GM12878 (cell line): Measurements from ENCODE around the gene ADARB1. TPM values are rescaled to one million over a fixed set of nuclear protein-coding genes. Genes with fewer than 3 reads are reported as not detected.

Experiments used
- ATAC-seq: fragments of 200-7000 bp; cut with Tn5 transposase; 3 replicates; pipeline ENCODE4 v1.9.1; 2020; ENCODE audit warnings: mild to moderate bottlenecking, moderate library complexity
- BruUV-seq: library from RNA; stranded (reverse); fragments of 400-500 nt; replicated peaks from 2 replicates; lab custom pipeline; 2021; lab: Mats Ljungman, UMichigan
- CTCF ChIA-PET: fragments of 300-600 bp; sonication (Branson Sonifier 250); formaldehyde crosslinking; extraction: SDS; loops from one replicate; lab custom pipeline; 2021; ENCODE audit warnings: inconsistent platforms; lab: Yijun Ruan, JAX
- POLR2A ChIA-PET: fragments of 350-600 bp; formaldehyde crosslinking; extraction: SDS; loops from one replicate; lab custom pipeline; 2021; ENCODE audit warnings: inconsistent platforms; lab: Charles Lee
- RAD21 ChIA-PET: fragments of 300-600 bp; sonication (Branson Sonifier 250); formaldehyde crosslinking; loops from one replicate; lab custom pipeline; 2023; ENCODE audit warnings: antibody characterized with exemption; ENCODE audit not compliant: unreplicated experiment; lab: Charles Lee
- SMC1A ChIA-PET: fragments of 300-600 bp; sonication (Branson Sonifier 250); formaldehyde crosslinking; loops from one replicate; lab custom pipeline; 2023; ENCODE audit not compliant: unreplicated experiment, uncharacterized antibody; lab: Charles Lee
- DNase-seq: peaks from one replicate; pipeline ENCODE4 v3.0.0-alpha.2; 2011; ENCODE audit warnings: low read depth, low spot score
- FAIRE-seq: peaks from 3 replicates; lab custom pipeline; 2011; peaks lifted over from hg19 to GRCh38; lab: Jason Lieb, UNC
- H2AFZ ChIP-seq: 2 replicates; pipeline ENCODE4 v1.6.0; 2011; ENCODE audit warnings: low read depth, low read length, control low read depth; ENCODE audit not compliant: control insufficient read depth
- H3K27ac ChIP-seq: 2 replicates; pipeline ENCODE4 v1.5.1; 2011; ENCODE audit warnings: control low read depth; ENCODE audit not compliant: control insufficient read depth, insufficient read depth
- H3K27me3 ChIP-seq, 2 experiments: replicated peaks in 1 of 2; 2 replicates each; pipeline versions ENCODE4 v1.6.0 to v1.6.1; 2011; ENCODE audit warnings: low read length in 1 of 2; ENCODE audit not compliant: control insufficient read depth in 2 of 2, insufficient read depth in 2 of 2
- H3K36me3 ChIP-seq, 2 experiments: 2 replicates each; pipeline ENCODE4 v1.5.1; 2011; ENCODE audit warnings: low read length in 1 of 2; ENCODE audit not compliant: control insufficient read depth in 2 of 2, insufficient read depth in 2 of 2
- H3K4me1 ChIP-seq: 2 replicates; pipeline ENCODE4 v1.6.1; 2011; ENCODE audit warnings: mild to moderate bottlenecking, low read length, moderate library complexity, mixed read lengths; ENCODE audit not compliant: control insufficient read depth, insufficient read depth
- H3K4me2 ChIP-seq: 2 replicates; pipeline ENCODE4 v1.6.0; 2011; ENCODE audit warnings: control low read depth; ENCODE audit not compliant: control insufficient read depth, insufficient read depth
- H3K4me3 ChIP-seq: fragments of 200-600 bp; sonication (generic); 2 replicates; pipeline ENCODE4 v1.5.1; 2016
- H3K79me2 ChIP-seq: 2 replicates; pipeline ENCODE4 v1.6.0; 2011; ENCODE audit warnings: low read length; ENCODE audit not compliant: control insufficient read depth, insufficient read depth
- H3K9ac ChIP-seq: 2 replicates; pipeline ENCODE4 v1.8.0; 2011; ENCODE audit warnings: low read length, control low read depth, mixed read lengths; ENCODE audit not compliant: control insufficient read depth, insufficient read depth
- H3K9me3 ChIP-seq: replicated peaks from 3 replicates; pipeline ENCODE4 v1.5.1; 2011; ENCODE audit warnings: mild to moderate bottlenecking, low read length; ENCODE audit not compliant: control insufficient read depth, insufficient read depth
- H4K20me1 ChIP-seq: 2 replicates; pipeline ENCODE4 v1.6.0; 2011; ENCODE audit not compliant: control insufficient read depth, insufficient read depth
- BRCA1 ChIP-seq: IDR thresholded peaks from 2 replicates; pipeline ENCODE4 v1.6.1; 2011; ENCODE audit warnings: low read depth, low read length, improper control_type of control experiment
- CREB1 ChIP-seq: IDR thresholded peaks from 2 replicates; pipeline ENCODE4 v1.6.1; 2012; ENCODE audit warnings: low read depth, mild to moderate bottlenecking, inconsistent platforms
- CREM ChIP-seq: IDR thresholded peaks from 2 replicates; pipeline ENCODE4 v1.6.1; 2014; ENCODE audit warnings: antibody characterized with exemption, low read depth
- DPF2 ChIP-seq: fragments of 450-650 bp; IDR thresholded peaks from 2 replicates; pipeline ENCODE4 v1.6.1; 2017; ENCODE audit warnings: mild to moderate bottlenecking
- FOXM1 ChIP-seq: IDR thresholded peaks from 2 replicates; pipeline ENCODE4 v1.6.1; 2012; ENCODE audit warnings: low read depth, mild to moderate bottlenecking, inconsistent platforms, low read length, moderate library complexity
- IRF3 ChIP-seq: fragments of 450-650 bp; IDR thresholded peaks from 2 replicates; pipeline ENCODE4 v1.6.1; 2014; ENCODE audit warnings: mild to moderate bottlenecking
- KDM1A ChIP-seq: fragments of 200-600 bp; sonication (generic); IDR thresholded peaks from 2 replicates; pipeline ENCODE4 v1.6.1; 2016; ENCODE audit warnings: borderline replicate concordance
- MAX ChIP-seq: IDR thresholded peaks from 2 replicates; pipeline ENCODE4 v1.6.1; 2012; ENCODE audit warnings: low read depth, low read length, improper control_type of control experiment
- NKRF ChIP-seq: fragments of 450-650 bp; conservative IDR thresholded peaks from 2 replicates; pipeline ENCODE4 v1.6.1; 2017; ENCODE audit warnings: mild to moderate bottlenecking, moderate library complexity
- RAD21 ChIP-seq: IDR thresholded peaks from 2 replicates; pipeline ENCODE4 v1.6.1; 2011; ENCODE audit warnings: mild to moderate bottlenecking, low read depth, low read length, moderate library complexity; ENCODE audit not compliant: insufficient read depth
- SIX5 ChIP-seq: IDR thresholded peaks from 2 replicates; pipeline ENCODE4 v1.6.1; 2011; ENCODE audit warnings: mild to moderate bottlenecking, low read depth, low read length, moderate library complexity; ENCODE audit not compliant: severe bottlenecking
- SREBF1 ChIP-seq: IDR thresholded peaks from 2 replicates; pipeline ENCODE4 v1.6.1; 2012; ENCODE audit warnings: mild to moderate bottlenecking, low read length
- STAT1 ChIP-seq: fragments of 450-650 bp; conservative IDR thresholded peaks from 2 replicates; pipeline ENCODE4 v1.6.1; 2014; ENCODE audit warnings: antibody characterized with exemption, mild to moderate bottlenecking
- TCF12 ChIP-seq: IDR thresholded peaks from 2 replicates; pipeline ENCODE4 v1.6.1; 2011; ENCODE audit warnings: low read depth, mild to moderate bottlenecking, low read length
- YBX1 ChIP-seq: fragments of 450-650 bp; IDR thresholded peaks from 2 replicates; pipeline ENCODE4 v1.6.1; 2016; ENCODE audit warnings: antibody characterized with exemption
- ZBED1 ChIP-seq: IDR thresholded peaks from 2 replicates; pipeline ENCODE4 v1.6.1; 2016; ENCODE audit warnings: borderline replicate concordance
- ZSCAN29 ChIP-seq: fragments of 450-650 bp; IDR thresholded peaks from 2 replicates; pipeline ENCODE4 v1.6.1; 2017; ENCODE audit warnings: mild to moderate bottlenecking, moderate library complexity
- ZZZ3 ChIP-seq: IDR thresholded peaks from 2 replicates; pipeline ENCODE4 v1.6.1; 2011; ENCODE audit warnings: low read depth; ENCODE audit not compliant: control insufficient read depth, insufficient read length
- WGBS: methylation state at CpG from one replicate; pipeline ENCODE4 v1.1.6; 2016; ENCODE audit warnings: low lambda C conversion rate; ENCODE audit not compliant: insufficient replicate concordance, insufficient coverage; ENCODE audit errors: missing lambda C conversion rate; 5-methylcytosine and 5-hydroxymethylcytosine counted together
- in situ Hi-C: fragments of 300-500 bp; cut with MboI; formaldehyde crosslinking; loops from 9 replicates; pipeline ENCODE4 v1.14.3; 2018; ENCODE audit warnings: mixed read lengths
- intact Hi-C: fragments of 100-400 bp; cut with micrococcal nuclease; formaldehyde crosslinking; loops from one replicate; pipeline ENCODE4 v1.14.2; 2022; ENCODE audit not compliant: unreplicated experiment
- polyA plus RNA-seq, 11 experiments: library from polyadenylated mRNA; depleted of rRNA in 4 of 11; unstranded in 6 of 11; stranded (reverse) in 5 of 11; fragments of >200 nt; fragmentation: Nextera tagmentation in 4 of 11; fragmentation: Illumina TruSeq in 1 of 11; extraction: Ambion mirVana in 4 of 11; extraction: Trizol in 1 of 11; gene quantifications; 1 replicate in 1 of 11; 2 replicates in 10 of 11; pipeline versions ENCODE4 v1.2.1 to v1.2.3, GENCODE V29; 2011 to 2016; ENCODE audit warnings: inconsistent platforms in 2 of 11, missing spikeins in 2 of 11, low read depth in 1 of 11
- total RNA-seq, 4 experiments: library from RNA; depleted of rRNA in 3 of 4; stranded (reverse); fragments of >200 nt in 3 of 4; fragmentation: Illumina TruSeq in 1 of 4; extraction: Trizol in 1 of 4; gene quantifications; 2 replicates each; pipeline versions ENCODE4 v1.2.1 to v1.2.3, GENCODE V29; 2013 to 2021

Gene ADARB1
- total and polyA plus RNA-seq, 10 of the 15 experiments (the other 5 are each of a cell fraction or from before 2014, with no cell fraction given) = 5.7 to 61.7 (median 25.3) TPM

GRCh38 chr21:45089964-45090363 lies 15.6 kb downstream of the ADARB1 start (continued):
- TF ChIP-seq IRF3 (no peak), SREBF1 (no peak), MAX (no peak), SIX5 (no peak), CREB1 (no peak), FOXM1 (no peak), ZBED1 (no peak), RAD21 (no peak), TCF12 (no peak), CREM (no peak), YBX1 (no peak)
- TF ChIP-seq, all 136 proteins: peak for 0

GRCh38 chr21:45090966-45091365 lies 16.6 kb downstream of the ADARB1 start:
- Histone ChIP-seq H3K27me3 (peaks cover 0 to 12% of the 10 kb centered on the region in 2 experiments; a peak in 2 of 4 replicates), H3K9me3 (no peaks in the 10 kb centered on the region), H3K4me3 (no peak overlapping the region), H3K4me1 (no peaks in the 10 kb centered on the region; the same call in 1 of the 2 replicates), H2AFZ (no peak overlapping the region), H3K36me3 (no peaks in the 10 kb centered on the region), H3K79me2 (no peaks in the 10 kb centered on the region), H4K20me1 (no peaks in the 10 kb centered on the region), H3K4me2 (no peak overlapping the region), H3K27ac (no peak overlapping the region), H3K9ac (no peak overlapping the region)
- 48% methylated on average over 4 of the region's 4 CpGs for WGBS
- FAIRE-seq (no peak), DNase-seq (no peak), ATAC-seq (no peak)
- no TSS peak for BruUV-seq
- POLR2A ChIA-PET = interaction anchor here (1.4 kb wide), 1 partner anchor 11 kb away, joined by 4 read pairs; no protein-coding TSS in a partner anchor
- CTCF ChIA-PET = interaction anchor here (0.8 to 3.1 kb wide), 9 partner anchors 8 to 50 kb away, joined by 3 to 22 read pairs (median 6); no protein-coding TSS in a partner anchor
- in situ Hi-C loops = no loop called here
- intact Hi-C loops = no loop called here
- SMC1A ChIA-PET = interaction anchor here (0.8 to 2.3 kb wide), 5 partner anchors 11 to 141 kb away, joined by 3 to 7 read pairs (median 5); no protein-coding TSS in a partner anchor
- RAD21 ChIA-PET = interaction anchor here (0.6 to 12.2 kb wide), 3 partner anchors 9 to 1283 kb away, joined by 3 to 134 read pairs (median 3); no protein-coding TSS in a partner anchor
- no peak for TF ChIP-seq KDM1A
- no peak for TF ChIP-seq DPF2
- TF ChIP-seq ZZZ3 = no peak
- TF ChIP-seq NKRF = no peak
- TF ChIP-seq STAT1 = no peak
- no peak for TF ChIP-seq ZSCAN29
- TF ChIP-seq BRCA1 = no peak
- TF ChIP-seq, all 136 proteins: peak for 0
